D721Med (cell line): ENCODE results near the gene ADAM33.

Experiments
- DNase-seq: peaks from one replicate; pipeline ENCODE4 v3.0.0; 2011; ENCODE audit warnings: low spot score; ENCODE audit not compliant: insufficient read length
- FAIRE-seq: peaks from 2 replicates; lab custom pipeline; 2011; peaks lifted over from hg19 to GRCh38; lab: Jason Lieb, UNC
- CTCF ChIP-seq: IDR thresholded peaks from 2 replicates; pipeline ENCODE4 v1.5.1; 2012; ENCODE audit warnings: mild to moderate bottlenecking, control low read depth; ENCODE audit not compliant: insufficient read depth; ENCODE audit errors: missing control alignments

The ADAM33 gene

DNA sequence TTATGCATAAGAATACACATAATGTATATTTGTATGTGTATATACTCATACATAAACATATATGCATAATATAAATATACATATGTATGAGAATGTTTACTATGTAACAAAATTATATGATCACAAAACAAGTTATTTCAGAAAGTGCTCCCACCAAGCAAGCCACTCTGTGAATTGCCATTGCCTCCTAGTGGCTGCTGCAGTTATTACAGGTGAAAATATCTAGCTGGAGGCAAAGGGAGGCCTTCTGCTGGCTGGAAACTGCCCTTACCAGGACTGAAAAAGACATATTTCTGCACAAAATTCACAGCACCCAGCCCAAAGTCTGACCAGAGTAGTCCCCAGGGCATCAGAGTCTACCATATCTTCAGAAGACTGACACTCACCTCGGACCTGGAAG, 14.4 kb upstream of the ADAM33 start:
- TF ChIP-seq CTCF, result peak; percentile 5
- FAIRE-seq (no peak), DNase-seq (no peak)

- FAIRE-seq (no peak), DNase-seq (no peak)
- no peak for TF ChIP-seq CTCF
Measured at GRCh38 chr20:3694864-3695263, 13.1 kb upstream of the ADAM33 start.

DNA sequence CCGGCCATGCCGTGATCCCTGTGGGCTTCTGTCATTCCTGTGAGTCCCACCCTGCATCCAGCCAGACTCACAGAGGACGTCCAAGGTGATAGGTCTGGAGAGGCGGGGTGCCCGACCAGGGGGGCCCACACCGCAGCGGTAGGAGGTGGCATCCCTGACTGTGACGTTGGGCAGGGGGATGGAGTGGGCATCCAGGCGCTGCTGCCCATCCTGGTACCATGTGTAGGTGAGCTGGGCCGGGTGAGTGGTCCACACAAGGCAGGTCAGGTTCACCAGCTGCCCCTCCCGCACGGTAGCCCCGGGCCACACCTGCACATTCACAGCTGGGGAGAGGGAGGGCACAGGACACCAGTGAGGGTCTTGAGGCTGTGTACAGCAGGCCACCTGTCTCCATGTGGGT, 11.6 kb upstream of the ADAM33 start:
- DNase-seq, result no peak
- no peak for FAIRE-seq
- no peak for TF ChIP-seq CTCF

- DNase-seq, result no peak
- no peak for TF ChIP-seq CTCF
- FAIRE-seq, result no peak
Measured at GRCh38 chr20:3692706-3693294, 11.0 kb upstream of the ADAM33 start.

- FAIRE-seq (no peak), DNase-seq (no peak)
- no peak for TF ChIP-seq CTCF
Measured at GRCh38 chr20:3691897-3692296, 10.1 kb upstream of the ADAM33 start.

- TF ChIP-seq CTCF, result no peak
- FAIRE-seq, result no peak
Measured at GRCh38 chr20:3691306-3691705, 9.5 kb upstream of the ADAM33 start.

GRCh38 chr20:3690413-3690812, 8.6 kb upstream of the ADAM33 start:
- DNase-seq (no peak), FAIRE-seq (no peak)
- TF ChIP-seq CTCF, result no peak

More at GRCh38 chr20:3691306-3691705, 9.5 kb upstream of the ADAM33 start:
- DNase-seq, result no peak
